Ammon's horn (tissue), 1 donor: Measurements from ENCODE around the gene MVB12B.

Experiments
- DNase-seq: peaks from one replicate; pipeline ENCODE4 v3.0.0-alpha.2; 2016; ENCODE audit warnings: low spot score

The MVB12B gene

GRCh38 chr9:126303488-126303887, 23.1 kb upstream of the MVB12B start:
- no peak for DNase-seq

DNA sequence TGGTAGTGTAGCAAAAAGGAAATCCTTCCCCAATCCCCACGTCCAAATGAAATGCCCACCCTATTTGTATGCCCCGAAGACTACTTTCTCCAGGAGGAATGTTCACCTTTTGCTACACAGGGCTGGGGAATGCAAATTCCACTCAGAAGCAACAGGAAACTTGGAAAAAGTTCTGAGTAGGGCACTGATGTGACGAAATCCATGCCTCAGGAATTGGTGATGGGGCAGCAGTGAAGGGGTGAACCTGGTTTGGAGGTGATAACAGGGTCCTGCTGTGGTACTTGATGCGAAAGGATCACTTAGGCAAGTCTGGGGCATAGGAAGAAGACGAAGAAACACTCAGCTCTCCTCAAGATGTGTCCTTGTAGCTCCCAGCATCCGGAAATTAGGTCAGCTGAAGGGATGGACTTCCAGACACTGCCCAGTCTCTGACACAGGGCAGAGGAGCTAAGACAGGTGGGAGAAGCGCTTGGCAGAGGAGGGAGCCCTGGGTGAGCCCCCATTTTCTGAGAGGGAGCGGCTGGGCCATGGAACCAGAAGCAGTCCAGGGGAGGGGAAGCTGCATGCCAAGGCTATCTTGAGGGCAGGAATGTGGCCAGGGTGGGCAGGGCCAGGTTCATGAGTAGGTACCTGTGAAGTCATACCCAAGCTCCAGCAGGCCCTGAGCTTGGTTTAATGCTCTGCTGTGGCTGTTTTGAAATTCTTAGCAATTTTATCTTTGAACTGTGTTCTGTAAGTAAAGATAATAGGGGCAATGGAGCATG, 22.2 kb upstream of the MVB12B start:
- DNase-seq = no peak

DNA sequence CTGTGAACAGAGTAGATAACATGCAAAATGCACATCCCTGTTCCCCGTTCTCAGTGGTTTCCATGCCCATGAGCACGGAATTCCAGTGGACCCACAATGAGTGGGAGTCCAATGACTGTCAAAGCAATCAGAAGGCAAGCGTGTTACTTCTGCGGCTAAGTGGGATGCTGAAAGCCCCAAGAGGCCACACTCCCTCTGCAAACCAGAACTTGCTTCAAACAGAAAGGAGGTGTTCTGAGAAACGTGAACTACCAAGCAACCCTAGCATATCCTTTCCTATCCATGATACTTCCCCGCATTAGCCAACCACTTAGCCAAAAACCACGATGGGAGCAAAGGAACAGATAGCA, 21.7 kb upstream of the MVB12B start:
- no peak for DNase-seq

DNA sequence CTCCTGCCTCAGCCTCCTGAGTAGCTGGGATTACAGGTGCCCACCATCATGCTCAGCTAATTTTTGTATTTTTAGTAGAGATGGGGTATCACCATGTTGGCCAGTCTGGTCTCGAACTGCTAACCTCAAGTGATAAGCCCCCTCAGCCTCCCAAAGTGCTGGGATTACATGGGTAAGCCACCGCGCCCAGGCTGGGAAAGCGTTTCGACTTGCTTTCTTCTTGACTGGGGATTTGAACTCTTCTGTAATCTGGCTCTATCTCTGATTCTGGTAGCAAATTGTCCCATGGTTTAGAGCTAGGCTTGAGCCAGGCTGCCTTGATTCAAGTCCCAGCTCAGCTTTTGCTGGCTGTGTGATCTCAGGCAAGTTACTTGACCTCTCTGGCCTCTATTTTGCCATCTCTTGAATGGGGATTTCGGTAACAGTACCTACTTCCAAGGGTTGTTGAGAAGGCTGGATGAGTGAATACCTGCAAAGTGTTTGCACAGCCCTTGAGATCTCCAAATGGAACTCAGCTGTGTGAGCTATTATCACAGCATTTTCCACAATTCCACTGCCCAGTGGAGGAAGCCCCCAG, 20.5 kb upstream of the MVB12B start:
- no peak for DNase-seq

DNA sequence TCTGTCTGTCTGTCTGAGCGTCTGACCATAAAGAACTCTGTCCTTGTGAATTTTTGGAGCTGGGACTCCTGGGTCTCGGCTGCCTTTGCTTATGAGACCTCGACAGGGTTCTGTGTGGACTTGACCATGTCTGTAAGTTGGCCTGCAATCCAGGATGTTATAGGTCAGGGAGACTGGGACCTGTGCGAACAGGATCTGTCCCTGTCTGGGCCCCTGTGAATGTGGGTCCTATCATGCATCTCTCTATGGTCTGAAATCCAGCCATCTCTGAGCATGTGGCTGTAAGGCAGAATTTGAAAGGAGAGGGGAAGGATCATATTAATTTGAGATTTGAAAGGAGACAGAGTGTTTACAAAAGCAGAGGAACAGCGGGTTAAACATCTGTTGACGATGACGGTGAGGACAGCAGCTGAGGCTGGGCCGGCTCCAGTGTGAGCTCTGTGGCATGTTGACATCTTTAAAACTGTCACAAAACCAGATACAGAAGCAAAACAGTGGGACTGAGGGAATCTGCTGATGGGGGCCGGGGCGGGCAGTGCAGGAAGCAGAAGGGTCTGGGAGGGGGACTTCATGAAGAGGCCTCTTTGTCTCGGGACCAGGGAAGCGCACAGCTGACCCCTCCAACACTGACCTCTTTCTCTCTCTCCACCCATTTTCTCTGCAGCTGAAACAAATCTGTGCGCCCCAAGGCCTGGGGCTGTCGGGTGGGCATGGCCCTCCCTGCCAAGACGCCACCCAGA, 19.1 kb upstream of the MVB12B start:
- DNase-seq = peak; percentile 95

DNA sequence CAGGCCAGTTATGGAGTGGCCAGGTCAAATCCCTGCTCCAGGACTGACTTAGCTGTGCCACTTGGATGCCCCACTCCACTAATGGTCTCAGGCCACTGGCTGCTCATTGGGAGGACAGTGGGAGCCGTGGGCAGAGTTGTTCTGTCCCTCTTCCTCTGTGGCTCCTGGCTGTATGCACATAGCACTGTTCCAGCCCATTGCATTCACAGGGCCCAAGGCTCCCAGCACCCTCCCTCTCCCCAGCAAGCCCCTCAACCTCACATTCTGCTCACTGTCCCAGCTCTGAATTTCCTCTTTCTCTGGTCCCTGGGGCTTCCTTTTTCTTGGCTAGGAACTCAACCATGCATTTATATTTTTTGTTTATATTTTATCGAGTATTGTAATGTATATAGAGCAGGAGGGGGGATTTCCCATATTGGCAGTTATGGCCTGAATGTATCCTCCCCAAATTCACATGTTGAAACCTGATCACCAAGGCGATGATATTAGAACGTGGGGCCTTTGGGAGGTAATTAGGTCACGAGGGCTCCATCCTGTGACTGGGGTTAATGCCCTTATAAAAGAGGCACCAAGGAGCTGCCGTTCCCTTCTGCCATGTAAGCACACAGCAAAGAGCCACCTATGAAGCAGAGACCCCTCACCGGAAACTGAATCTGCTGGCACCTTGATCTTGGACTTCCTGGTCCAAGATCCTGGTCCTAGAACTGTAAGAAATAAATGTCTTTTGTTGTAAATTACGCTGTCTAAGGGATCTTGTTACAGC, 17.0 kb upstream of the MVB12B start:
- no peak for DNase-seq

GRCh38 chr9:126312584-126313551, 13.8 kb upstream of the MVB12B start:
- no peak for DNase-seq

DNA sequence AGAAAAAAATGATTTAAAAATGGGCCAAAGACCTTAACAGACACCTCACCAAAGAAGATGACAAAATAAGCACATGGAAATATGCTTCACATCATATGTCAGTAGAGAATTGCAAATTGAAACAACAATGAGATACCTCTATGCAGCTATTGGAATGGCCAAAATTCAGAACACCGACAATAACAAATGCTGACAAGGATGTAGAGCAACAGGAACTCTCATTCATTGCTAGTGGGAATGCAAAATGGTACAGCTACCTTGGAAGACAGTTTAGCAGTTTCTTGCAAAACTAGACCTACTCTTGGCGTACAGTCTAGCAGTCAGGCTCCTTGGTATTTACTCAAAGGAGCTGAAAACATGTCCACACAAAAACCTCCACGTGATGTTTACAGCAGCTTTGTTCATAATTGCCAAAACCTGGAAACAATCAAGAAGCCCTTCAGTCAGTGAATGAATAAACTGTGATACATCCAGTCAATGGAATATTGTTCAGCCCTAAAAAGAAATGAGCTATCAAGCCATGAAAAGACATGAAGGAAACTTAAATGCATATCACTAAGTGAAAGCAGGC, 10.5 kb upstream of the MVB12B start:
- DNase-seq = no peak

GRCh38 chr9:126317513-126317912, 9.1 kb upstream of the MVB12B start:
- no peak for DNase-seq

DNA sequence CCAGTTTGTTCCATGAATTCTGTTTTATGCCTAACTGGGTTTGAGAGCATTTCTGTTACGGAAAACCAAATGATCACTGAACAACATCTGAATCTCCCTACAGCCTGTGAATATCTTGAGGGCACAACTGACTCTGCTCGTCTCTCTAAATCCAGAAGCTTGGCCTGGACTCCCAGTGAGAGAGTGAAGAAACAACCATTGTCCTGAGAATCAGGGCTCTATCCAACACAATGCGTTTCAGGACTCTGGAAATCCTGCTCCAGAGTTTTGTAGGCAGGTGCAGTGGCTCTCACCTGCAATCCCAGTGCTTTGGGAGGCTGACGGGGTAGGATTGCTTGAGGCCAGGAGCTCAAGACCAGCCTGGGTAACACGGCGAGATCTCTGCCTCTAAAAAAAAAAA, 7.8 kb upstream of the MVB12B start:
- no peak for DNase-seq

GRCh38 chr9:126319671-126320070, 7.0 kb upstream of the MVB12B start:
- no peak for DNase-seq

GRCh38 chr9:126320158-126320922, 6.3 kb upstream of the MVB12B start:
- no peak for DNase-seq

- no peak for DNase-seq
These were observed 4.9 kb upstream of the MVB12B start for GRCh38 chr9:126321742-126322141.

DNA sequence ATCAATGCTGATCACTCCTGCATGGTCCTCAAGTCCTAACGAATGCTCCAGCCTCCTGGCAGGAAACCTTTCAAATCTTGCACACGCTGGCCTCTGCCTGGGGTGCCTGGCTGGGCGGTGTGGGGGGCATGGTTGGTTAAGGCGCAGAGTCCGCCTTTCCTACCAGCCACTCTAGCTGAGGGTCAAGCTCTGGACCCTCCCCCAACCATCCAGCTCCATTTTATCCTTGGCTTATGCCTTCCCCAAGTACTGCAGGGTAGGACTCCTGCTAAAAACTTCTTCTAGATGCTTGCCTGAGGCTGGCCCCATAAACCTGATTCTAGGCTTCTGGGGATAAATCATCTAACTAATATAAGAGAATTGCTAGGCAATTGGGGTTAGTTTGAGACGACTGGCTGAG, 808 bp upstream of the MVB12B start:
- no peak for DNase-seq

DNA sequence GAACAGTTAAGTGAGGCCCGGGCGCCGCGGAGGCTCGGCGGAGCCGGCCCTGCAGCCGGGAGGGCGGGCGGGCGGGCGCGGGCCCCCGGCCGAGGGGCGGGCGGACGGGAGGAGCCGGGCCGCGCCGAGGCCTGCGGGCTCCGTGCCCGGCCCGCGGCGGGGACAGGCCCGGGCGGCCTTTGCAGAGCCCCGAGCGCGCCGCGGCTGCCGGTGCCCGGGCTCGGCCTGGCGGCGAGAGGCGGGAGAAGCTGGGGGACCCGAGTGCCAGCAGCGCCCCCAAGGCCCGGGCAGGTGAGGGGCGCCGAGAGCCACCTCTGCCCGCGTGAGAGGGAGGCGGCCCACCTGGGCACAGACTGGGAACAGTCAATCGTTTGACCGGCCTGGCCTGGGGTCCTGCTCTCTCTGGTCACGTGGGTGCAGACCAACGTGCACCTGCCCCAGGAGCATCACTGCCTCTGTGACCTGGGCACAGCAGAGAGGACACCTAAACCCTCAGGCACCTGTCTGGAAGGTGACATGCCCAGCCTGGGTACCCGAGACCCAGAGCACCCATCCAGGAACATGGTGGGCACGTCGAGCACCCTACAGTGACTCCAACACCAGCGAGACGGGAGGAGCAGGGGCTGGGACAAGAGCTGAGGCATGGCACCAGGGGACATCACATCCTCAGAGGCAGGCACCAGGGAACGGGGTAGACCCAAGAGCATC, 531 bp downstream of the MVB12B start:
- peak; percentile 57 for DNase-seq

- peak; percentile 63 for DNase-seq
These were observed 1.1 kb downstream of the MVB12B start for GRCh38 chr9:126327714-126328185.

- DNase-seq = no peak
These were observed 1.8 kb downstream of the MVB12B start for GRCh38 chr9:126328407-126328806.

DNA sequence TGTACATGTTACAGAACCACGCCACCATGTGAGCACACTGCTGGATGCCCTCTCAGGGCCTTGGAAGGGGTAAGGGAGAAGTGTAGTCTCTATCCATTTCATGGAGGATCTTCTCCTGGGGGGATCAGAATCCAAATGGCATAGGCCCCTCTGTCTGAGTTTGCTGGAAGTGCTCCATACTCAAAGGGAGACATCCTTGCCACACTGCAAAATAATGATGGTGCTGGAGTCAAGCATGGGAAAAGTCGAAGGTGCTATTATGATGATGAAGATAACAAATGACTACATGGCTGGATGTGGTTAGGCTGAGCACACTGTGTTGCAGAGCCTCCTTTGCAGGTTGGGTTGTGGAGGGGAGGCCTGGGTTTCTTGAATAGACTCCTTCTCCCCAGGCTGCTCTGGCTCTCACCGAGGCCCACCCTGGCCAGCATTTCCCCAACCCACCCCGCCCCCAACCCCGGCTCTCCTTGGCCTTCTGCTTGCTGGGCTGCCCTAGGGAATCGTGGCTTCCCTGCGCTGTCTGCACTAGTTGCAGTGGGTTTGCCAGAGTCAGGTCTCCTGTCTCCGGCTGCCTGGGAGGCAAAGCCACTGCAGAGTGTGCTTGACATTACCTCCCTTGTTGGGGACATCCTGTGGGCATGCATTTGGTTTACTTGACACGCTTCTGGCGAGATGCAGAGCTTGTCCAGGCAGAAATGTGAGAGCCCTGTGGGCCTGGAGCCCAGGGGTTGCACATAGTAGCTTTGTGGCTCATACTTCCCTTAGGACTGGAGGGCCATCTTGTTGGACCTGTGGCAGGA, 3.0 kb downstream of the MVB12B start:
- DNase-seq = no peak

- DNase-seq = no peak
These were observed 3.9 kb downstream of the MVB12B start for GRCh38 chr9:126330536-126330935.
